ENCODE results near the gene FBXO34.
A peak's percentile ranks its signal among the peaks of the same experiment; 100 is the strongest.

FBXO34 gene

GRCh38 chr14:55352201-55352600 lies 81.0 kb downstream of the FBXO34 start:
- no peak for TF ChIP-seq CTCF (IDR thresholded peaks at IDR 0.05)
- Histone ChIP-seq H3K4me3 (ENCODE audit: low read depth in 1 of 2, low read length in 1 of 2) (no peak overlapping the region), H3K4me1 (ENCODE audit: control insufficient read depth in 1 of 2, insufficient read depth in 1 of 2, low read depth in 1 of 2, low read length in 1 of 2) (peaks cover 6% of the 10 kb centered on the region in 2 experiments), H3K27me3 (no peaks in the 10 kb centered on the region), H3K9me3 (no peaks in the 10 kb centered on the region), H3K27ac (no peak overlapping the region), H3K36me3 (peaks cover 36% of the 10 kb centered on the region)

GRCh38 chr14:55353686-55354467 lies 82.7 kb downstream of the FBXO34 start:
- H3K4me1 ChIP-seq (ENCODE audit: control insufficient read depth in 1 of 2, insufficient read depth in 1 of 2, low read depth in 1 of 2, low read length in 1 of 2) = peaks cover 6 to 8% of the 10 kb centered on the region in 2 experiments
- no peak overlapping the region for H3K4me3 ChIP-seq (ENCODE audit: low read depth in 1 of 2, low read length in 1 of 2)
- H3K36me3 ChIP-seq = peaks cover 36% of the 10 kb centered on the region
- no peak for TF ChIP-seq CTCF (IDR thresholded peaks at IDR 0.05)
- no peak overlapping the region for H3K27ac ChIP-seq
- no peaks in the 10 kb centered on the region for H3K27me3 ChIP-seq
- H3K9me3 ChIP-seq = no peaks in the 10 kb centered on the region

- Histone ChIP-seq H3K36me3 (peaks cover 36% of the 10 kb centered on the region), H3K4me3 (ENCODE audit: low read depth in 1 of 2, low read length in 1 of 2) (no peak overlapping the region), H3K27ac (no peak overlapping the region)
These were observed 83.3 kb downstream of the FBXO34 start for GRCh38 chr14:55354500-55354899.

GRCh38 chr14:55355922-55356321 lies 84.7 kb downstream of the FBXO34 start:
- no peaks in the 10 kb centered on the region for H3K9me3 ChIP-seq

More at GRCh38 chr14:55354500-55354899, 83.3 kb downstream of the FBXO34 start:
- Histone ChIP-seq H3K4me1 (ENCODE audit: control insufficient read depth in 1 of 2, insufficient read depth in 1 of 2, low read depth in 1 of 2, low read length in 1 of 2) (peaks cover 6 to 8% of the 10 kb centered on the region in 2 experiments), H3K9me3 (no peaks in the 10 kb centered on the region), H3K27me3 (no peaks in the 10 kb centered on the region)
- no peak for TF ChIP-seq CTCF (IDR thresholded peaks at IDR 0.05)

GRCh38 chr14:55356913-55357312 lies 85.7 kb downstream of the FBXO34 start:
- Histone ChIP-seq H3K27me3 (no peaks in the 10 kb centered on the region), H3K4me1 (ENCODE audit: control insufficient read depth in 1 of 2, insufficient read depth in 1 of 2, low read depth in 1 of 2, low read length in 1 of 2) (peaks cover 6 to 8% of the 10 kb centered on the region in 2 experiments), H3K4me3 (ENCODE audit: low read depth in 1 of 2, low read length in 1 of 2) (no peak overlapping the region), H3K36me3 (peaks cover 18% of the 10 kb centered on the region), H3K9me3 (no peaks in the 10 kb centered on the region), H3K27ac (peak overlapping the region; percentile 44)
- TF ChIP-seq CTCF (IDR thresholded peaks at IDR 0.05) = no peak

More at GRCh38 chr14:55355922-55356321, 84.7 kb downstream of the FBXO34 start:
- Histone ChIP-seq H3K27ac (no peak overlapping the region), H3K27me3 (no peaks in the 10 kb centered on the region), H3K4me3 (ENCODE audit: low read depth in 1 of 2, low read length in 1 of 2) (no peak overlapping the region), H3K36me3 (peaks cover 28% of the 10 kb centered on the region), H3K4me1 (ENCODE audit: control insufficient read depth in 1 of 2, insufficient read depth in 1 of 2, low read depth in 1 of 2, low read length in 1 of 2) (peaks cover 6 to 8% of the 10 kb centered on the region in 2 experiments)
- TF ChIP-seq CTCF (IDR thresholded peaks at IDR 0.05) = no peak

All from neutrophil (primary cell).